ENCODE results near the gene ERN2. TPM values are rescaled to one million over a fixed set of nuclear protein-coding genes. Genes with fewer than 3 reads are reported as not detected.
"Not testable (repeated sequence)": the region's sequence is repeated elsewhere in the genome, so short reads cannot be mapped to it uniquely, and the experiment has no call there.

ERN2 gene
- 197 TPM for total RNA-seq

DNA sequence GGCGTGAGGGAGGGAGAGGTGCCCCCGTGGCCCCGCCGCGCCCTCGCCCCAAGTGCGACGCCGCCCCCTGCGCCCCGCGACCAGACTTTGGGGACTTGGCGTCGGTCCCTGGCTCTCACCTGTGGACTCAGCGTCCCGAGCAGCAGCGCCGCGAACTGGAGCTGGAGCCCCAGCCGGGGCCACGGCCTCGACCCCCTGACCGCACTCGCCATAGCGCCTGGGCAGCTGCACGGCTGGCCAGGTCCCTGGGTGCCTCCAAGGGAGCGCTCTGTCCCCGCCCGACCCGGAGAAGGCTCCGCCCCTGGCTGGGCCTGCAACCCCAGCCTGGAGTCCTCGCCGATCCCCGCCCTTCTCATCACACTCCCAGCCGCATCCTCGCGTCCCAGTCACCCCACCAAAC lies at the start of gene ERN2:
Gene ERN2 (minus strand): TSS at position 247 of the 400 bp plus-strand sequence. CDS start 35 bp downstream, at position 212.
- peak; percentile 53 for DNase-seq (ENCODE audit: low spot score)

DNA sequence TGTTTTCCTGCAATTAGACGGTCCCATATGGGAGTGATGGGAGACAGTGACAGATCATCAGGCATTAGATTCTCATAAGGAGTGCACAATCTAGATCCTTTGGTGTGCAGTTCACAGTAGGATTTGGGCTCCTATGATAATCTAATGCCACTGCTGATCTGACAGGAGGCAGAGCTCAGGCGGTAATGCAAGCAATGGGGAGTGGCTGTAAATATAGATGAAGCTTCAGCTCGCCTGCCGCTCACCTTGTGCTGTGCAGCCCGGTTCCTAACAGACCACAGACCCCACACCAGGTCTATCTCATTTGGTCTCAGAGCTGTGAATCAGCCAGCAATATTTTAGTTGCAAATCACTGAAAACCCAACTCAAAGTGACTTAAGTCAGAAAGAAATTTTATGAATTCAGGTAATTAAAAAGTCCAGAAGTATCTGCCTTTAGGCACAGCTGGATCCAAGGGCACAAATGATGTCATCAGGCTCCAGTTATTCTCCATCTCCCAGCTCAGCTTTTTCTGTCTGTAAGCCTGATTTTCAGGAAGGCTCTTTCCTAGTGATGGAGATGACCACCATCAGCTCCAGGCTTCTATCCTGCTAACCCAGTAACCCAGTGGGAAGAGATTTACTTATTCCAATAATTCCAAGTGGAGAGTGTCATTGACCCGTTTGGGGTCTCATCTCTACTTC lies 45.1 kb upstream of the ERN2 start:
- DNase-seq (ENCODE audit: low spot score), result no peak

DNA sequence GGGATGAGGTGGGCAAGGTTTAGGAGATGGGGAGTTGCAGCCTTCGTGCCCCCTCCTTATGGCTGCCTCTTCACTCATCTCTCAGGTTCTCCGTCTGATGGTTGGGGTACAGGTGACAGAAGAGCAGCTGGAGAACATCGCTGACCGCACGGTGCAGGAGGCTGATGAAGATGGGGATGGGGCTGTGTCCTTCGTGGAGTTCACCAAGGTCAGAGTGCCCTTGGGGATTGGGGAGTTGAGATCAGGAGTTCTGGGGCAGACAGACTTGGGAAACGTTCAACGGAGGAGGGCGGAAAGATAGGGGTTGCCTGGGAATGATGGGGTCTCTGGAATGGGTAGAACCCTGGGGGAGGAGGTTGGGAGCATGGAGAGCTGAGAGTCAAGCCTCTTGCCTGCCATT lies 44.1 kb upstream of the ERN2 start:
- DNase-seq (ENCODE audit: low spot score), result no peak

DNA sequence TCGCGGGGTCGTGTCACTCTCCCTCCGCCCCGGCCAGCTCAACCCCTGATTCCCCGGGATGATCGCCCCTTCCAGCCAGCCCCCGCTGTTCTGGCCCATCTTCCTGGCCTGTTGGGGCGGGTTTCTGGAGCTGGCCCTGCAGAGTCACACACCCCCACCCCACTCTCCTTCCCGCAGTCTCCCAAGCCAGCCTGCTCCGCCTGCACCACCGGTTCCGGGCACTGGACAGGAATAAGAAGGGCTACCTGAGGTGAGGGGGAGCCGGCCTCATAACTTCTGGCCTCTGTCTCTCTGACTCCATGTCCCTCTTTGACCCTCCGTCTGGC lies 42.4 kb upstream of the ERN2 start:
- DNase-seq (ENCODE audit: low spot score), result no peak

DNA sequence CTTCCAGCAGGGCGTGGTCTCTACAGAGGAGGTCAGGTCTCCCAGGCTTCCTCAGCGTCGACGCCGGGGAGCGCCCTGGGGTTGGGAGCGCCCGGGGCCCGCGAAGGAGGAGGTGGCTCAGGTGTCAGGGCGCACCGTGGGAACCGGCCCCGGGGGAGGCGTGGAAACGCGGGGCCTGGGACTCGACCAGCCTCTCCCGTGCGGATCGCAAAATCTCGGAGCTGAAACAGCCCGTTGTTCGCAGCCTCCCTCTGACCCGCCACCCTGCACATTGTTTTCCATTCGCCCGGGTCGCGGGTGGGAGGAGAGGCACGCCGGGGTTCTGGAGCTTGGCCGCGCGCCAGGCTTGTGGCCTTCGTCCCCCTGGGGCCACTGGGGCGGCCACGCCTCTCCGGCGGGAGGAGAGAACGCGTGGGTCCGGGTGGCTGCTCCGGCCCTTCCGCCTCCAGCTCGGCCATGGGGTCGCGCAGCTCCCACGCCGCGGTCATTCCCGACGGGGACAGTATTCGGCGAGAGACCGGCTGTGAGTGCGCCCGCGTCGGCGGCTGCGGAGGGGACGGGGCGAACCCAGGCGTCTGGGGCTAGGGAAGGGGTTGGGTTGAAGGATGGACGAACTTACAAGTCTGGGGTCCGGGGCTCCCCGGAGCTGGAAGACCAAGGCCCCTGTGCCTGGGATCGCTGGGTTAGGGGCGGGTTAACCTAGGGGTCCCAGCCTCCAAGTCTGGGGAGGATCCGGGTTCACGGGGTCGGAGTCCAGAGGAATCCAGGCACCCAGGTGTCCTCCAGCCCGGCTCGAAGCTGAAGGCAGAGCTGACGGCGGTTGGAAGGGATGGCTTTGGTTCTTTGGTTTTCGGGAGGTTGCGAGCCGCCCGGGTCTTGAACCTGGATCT lies 41.8 kb upstream of the ERN2 start, which contains the start of gene CHP2:
Gene CHP2 (plus strand): TSS at position 433 of the 890 bp plus-strand sequence. CDS start 24 bp downstream, at position 457.
- DNase-seq (ENCODE audit: low spot score), result no peak

DNA sequence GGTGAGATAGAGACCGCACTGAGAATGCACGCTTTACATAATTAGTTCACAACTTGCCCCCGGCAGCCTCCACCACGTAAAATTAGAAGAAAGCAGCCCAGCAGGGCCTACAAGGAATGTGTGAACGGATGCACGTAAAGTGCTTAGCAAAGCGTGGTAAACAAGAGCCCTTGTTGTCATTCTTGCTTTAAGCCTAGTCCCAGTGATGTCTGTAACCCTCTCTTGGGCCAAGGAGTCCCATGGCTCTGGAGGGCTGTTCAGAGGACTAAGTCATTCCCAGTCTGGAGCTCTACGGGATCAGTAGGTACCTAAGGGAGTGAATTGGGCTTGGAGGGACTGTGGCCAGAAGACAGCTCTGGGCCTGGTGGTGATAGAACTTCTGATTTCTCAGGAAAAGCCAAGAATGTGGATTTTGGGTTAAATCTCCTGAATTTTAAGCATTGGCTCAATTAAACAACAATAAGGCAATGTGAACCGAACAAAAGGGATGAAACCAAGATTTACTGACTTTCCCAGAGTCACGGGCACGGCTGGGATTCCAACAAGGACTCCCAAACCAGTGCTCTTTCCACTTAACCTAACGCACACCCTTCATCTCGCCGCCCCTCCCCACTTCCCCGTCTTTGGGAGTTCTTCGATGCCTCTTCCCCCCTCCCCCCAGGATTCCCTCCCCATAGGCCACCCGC lies 41.0 kb upstream of the ERN2 start:
- no peak for DNase-seq (ENCODE audit: low spot score)

DNA sequence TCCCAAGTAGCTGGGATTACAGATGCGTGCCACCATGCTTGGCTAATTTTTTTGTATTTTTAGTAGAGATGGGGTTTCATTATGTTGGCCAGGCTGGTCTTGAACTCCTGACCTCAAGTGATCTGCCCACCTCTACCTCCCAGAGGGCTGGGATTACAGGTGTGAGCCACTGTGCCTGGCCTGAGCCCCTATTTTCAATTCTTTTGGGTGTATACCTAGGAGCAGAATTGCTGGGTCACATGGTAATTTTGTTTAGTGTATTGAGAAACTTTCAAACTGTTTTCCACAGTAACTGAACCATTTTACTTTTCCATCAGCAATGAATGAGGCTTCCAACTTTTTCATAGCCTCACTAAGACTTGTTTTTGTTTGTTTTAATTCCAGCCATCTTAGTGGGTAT lies 38.0 kb upstream of the ERN2 start:
- DNase-seq (ENCODE audit: low spot score), result not testable (repeated sequence)

DNA sequence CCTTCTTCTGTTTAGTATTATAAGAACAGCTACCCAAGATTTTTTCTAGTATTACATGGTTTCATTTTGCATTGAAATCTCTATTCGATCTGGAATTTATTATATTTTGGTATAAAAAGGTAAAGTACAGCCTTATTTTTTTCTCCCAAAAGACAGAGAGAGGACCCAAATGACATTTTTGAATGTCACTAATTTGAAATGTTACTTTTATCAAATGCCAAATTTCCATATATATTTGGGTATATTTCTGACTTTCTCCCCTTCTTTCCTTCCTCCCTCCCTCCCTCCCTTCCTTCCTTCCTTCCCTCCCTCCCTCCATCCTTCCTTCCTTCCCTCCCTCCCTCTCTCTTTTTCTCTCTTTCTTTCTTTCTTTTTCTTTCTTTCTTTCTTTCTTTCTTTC lies 35.6 kb upstream of the ERN2 start:
- no peak for DNase-seq (ENCODE audit: low spot score)

DNA sequence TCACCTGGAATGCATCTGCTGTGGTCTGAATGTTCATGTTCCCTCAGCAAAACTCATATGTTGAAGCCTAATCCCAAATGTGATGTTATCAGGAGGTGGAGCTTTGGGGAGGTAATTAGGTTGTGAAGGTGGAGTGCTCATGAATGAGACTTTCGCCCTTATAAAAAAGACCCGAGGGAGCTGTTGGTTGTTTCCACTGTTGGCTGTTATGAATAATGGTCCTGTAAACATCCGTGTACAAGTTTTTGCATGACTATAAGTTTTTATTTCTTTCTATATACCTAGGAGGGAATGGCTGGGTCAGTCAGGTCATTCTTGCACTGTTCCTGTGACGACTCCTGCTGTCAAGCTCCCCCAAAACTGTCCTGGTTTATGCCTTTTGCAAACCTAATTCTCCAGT lies 32.2 kb upstream of the ERN2 start:
- DNase-seq (ENCODE audit: low spot score), result no peak

DNA sequence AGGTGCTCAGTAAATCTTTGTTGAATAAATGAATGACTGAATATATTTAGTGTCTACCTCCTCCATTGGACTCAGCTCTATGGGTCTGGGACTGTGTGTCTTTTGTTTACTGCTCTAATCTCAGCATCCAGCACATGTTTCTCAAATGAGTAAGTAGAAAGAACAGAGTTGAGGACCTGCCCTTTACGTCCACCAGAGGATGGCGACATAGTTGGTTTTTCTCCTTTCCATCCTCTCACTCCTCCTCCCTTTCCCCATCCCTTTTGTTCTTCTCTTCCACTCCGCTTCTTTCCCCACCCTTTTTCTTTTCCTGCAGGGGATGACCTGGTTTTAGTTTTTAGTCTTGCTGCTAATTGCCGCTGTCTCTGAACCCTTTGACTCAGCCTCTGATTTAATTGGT lies 29.7 kb upstream of the ERN2 start:
- DNase-seq (ENCODE audit: low spot score), result no peak

DNA sequence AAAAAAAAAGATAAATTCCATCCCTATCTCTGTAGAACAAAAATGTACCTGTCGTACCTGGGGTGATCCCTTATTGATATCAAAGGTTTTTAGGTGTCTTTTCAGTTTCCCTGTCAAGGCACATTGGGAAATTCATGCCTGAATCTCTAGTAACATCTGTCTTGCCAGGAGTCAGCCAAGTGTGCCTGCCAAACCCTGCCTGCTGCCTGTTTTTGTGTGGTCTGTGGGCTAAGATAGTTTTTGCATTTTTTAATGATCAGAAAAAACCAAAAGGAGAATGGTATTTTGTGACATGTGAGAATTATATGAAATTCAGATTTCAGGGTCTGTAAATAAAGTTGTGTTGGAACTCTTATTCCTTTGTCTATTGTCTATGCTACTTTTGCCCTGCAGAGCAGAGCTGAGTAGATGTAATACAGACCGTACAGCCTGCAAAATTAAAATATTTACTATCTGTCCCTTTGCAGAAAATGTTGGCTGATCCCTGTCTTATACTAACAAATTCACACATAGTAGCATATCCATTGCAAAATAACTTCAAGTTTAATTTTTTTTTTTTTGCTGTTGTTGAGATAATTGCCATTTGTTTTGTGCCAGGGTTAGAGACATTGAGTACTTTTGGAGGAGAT lies 28.8 kb upstream of the ERN2 start:
- no peak for DNase-seq (ENCODE audit: low spot score)

DNA sequence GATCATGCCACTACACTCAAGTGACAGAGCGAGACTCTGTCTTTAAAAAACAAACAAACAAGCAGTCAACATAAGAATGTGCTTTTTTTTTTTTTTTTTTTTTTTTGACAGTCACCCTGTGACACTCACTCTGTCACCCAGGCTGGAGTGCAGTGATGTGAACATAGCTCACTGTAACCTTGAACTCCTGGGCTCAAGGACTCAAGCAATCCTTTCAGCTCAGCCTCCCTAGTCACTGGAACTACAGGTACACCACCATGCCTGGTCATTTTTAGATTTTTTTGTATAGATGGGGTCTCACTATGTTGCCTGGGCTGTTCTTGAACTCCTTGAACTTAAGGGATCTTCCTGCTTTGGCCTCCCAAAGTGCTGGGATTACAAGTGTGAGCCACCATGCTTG lies 26.5 kb upstream of the ERN2 start:
- no peak for DNase-seq (ENCODE audit: low spot score)

DNA sequence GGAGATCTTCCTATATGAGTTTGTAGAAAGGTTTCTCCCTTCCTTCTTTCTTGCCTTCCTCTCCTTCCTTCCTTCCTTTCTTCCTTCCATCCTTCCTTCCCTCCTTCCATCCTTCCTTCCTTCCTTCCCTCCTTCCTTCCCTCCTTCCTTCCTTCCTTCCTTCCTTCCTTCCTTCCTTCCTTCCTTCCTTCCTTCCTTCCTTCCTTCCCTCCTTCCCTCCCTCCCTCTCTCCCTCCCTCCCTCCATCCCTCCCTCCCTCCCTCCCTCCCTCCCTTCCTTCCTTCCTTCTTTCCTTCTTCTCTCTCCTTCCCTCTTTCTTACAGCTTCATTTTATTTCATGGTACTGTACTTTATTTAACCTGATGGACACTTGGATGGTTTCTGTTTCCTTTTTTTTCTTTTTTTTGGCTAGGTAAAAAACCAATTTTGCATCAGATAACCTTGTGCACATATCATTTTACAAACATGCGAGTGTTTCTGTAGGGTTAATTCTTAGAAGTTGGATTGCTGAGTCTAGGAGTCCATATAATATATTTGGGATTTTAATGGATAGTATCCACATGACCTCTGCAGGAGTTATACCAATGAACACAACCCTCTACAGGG lies 24.5 kb upstream of the ERN2 start:
- DNase-seq (ENCODE audit: low spot score), result not testable (repeated sequence)

DNA sequence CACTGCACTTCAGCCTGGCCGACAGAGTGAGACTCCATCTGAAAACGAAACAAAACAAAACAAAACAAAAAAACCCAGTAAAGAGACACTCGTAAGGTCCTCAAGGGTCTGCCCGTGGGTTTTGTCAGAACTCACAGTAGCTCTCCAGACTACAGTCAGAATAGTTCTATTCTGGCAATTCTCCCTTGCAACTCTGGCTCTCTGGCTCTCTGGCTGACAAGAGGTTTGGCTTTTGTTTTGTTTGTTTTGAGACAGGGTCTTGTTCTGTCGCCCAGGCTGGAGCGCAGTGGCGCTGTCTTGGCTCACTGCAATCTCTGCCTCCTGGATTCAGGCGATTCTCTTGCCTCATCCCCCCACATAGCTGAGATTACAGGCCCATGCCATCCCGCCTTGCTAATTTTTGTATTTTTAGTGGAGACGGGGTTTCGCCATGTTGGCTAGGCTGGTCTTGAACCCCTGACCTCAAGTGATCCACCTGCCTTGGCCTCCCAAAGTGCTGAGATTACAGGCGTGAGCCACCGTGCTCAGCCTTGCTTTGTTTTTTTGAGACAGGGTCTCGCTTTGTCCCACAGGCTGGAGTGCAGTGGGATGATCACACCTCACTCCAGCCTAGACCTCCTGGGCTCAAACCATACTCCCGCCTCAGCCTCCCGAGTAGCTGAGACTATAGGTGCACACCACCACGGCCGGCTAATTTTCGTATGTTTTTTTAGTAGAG lies 21.3 kb upstream of the ERN2 start:
- DNase-seq (ENCODE audit: low spot score), result no peak

DNA sequence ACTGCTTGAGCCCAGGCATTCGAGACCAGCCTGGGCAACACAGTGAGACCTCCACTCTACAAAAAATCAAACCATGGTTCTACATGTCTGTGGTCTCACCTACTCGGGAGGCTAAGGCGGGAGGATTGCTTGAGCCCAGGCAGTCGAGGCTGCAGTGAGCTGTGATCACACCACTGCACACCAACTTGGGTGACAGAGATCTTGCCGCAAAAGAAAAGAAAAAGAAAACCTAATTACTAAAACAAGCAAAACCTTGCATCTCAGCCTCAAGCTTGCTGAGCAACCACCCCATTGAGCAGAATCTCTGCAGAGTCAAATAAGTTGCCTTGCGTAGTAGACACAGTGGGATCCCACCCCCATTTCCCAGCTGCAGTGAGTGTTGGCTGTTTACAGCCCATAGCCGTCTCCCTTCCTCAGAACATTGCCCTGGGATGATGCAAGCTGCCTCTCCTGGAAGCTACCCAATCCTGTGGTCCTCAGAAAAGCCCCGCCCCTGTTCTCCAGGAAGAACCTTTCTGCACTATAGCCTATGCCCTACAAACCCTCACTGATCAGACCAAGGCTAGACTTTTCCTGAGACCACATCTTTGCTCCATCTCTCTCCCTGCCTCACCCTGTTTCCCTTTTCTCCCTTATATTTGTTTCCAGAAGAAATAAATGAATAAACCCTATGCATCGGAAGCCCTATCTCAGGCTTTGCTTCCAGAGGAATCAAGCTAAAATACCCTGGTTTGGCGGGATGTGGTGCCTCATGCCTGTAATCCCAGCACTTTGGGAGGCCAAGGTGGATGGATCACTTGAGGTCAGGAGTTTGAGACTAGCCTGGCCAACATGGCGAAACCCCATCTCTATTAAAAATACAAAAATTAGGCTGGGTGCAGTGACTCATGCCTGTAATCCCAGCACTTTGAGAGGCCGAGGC lies 16.7 kb upstream of the ERN2 start:
- DNase-seq (ENCODE audit: low spot score), result peak; percentile 33

DNA sequence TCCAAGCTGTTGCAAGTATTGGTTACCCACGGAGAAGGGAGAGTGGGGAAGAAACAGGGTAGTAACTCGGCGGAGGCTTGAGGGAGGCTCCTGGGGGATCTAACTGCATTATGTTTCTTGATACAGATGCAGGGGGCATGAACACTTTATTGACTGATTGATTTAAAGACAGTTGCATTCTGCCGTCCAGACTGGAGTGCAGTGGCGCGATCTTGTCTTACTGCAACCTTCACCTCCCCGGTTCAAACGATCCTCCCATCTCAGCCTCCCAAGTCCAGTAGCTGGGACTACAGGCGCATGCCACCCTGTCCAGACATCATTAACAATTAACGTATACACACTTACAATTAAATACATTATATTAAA lies 15.1 kb upstream of the ERN2 start:
- DNase-seq (ENCODE audit: low spot score), result no peak

DNA sequence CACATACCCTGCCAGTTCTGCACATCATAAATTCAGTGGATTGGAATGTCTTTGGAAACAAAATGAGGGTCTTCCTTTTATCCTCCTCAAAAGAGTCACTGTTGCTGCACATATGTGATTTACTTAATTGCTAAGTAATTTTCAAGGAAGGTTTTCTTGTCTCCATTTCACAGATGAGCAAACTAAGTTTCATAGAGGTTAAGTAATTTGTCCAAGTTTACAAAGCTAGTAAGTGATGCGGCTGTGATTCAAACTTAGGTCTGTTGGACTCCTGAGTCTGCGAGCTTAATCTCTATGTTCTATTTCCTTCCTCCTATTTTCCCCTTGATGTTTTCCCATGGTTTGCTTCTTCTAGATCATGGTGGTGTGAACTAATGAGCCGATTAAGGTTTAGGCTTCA lies 13.7 kb upstream of the ERN2 start:
- no peak for DNase-seq (ENCODE audit: low spot score)

DNA sequence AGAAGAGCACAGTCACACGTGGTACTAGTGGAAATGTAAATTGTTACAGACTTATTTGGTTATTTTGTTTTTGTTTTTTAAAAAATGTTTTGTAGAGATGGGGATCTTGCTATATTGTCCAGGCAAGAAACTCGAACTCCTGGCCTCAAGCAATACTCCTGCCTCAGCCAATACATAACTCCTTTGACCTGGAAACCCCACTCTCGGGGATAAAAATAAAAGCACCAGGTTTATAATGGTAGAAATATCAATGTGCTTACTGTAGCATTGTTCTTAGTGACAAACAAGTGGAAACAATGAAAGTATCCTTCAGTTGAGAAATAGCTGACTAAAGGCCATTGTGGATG lies 11.7 kb upstream of the ERN2 start:
- DNase-seq (ENCODE audit: low spot score), result no peak

DNA sequence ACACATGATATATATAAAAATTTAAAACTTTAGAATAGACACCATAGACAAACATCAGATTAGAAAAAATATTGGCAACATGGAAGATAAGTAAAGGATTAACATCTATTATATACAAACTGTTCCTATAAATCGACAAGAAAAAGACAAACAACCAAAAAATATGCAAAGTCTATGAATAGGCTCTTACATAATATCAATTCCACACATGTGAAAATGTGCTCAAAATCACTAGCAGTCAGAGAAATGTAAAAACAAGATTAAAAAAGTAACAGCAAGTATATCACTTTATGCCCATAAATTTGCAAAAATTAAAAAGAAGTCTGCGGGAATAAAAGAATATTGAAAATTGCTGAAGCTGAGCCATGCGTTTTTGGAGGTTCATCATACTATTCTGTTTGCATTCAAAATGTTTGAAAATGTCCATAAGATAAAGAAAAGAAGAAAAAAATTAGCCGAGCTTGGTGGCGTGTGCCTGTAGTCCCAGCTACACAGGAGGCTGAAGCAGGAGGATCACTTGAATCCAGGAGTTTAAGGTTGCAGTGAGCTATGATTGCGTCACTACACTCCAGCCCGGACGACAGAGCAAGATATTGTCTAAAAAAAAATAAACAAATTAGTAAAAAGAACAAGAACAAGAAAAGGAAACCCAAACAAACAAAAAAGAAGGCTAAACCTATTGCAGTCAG lies 11.2 kb upstream of the ERN2 start:
- DNase-seq (ENCODE audit: low spot score), result no peak

All from mucosa of gallbladder (tissue), 1 donor.